Measurements from ENCODE around the gene NOTUM. TPM values are rescaled to one million over a fixed set of nuclear protein-coding genes. Genes with fewer than 3 reads are reported as not detected.

Gene NOTUM
- total RNA-seq, 2 experiments from 2014 or later: 0.41 to 0.49 TPM

DNA sequence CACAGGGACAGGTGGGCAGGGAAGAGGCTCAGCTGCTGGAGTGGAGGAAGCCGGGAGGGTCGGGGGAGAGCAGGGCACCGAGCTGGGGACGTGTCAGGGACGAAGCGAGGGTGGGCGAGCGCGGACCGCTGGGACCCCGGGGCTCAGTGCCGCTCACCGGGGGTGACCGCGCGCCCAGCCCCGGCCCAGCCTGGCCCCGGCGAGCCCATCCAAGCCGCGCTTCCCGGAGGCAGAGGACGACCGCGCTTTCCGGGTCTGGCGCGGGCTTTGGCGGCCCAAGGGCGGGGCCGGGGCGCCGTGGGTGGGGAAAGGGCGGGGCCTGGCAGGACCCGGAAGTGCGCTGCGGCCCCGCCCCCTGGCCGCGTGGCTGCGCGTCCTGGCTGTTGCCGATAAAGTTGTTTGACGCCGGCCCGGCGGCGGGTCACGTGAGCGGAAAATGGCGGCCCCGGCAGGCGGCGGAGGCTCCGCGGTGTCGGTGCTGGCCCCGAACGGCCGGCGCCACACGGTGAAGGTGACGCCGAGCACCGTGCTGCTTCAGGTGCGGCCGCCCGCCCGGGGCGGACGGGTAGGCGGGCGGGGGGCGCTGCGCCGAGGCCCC, 16.3 kb upstream of the NOTUM start, which contains the start of gene ASPSCR1:
Gene ASPSCR1, plus strand, starts transcription at position 419 of the 598 bp plus-strand sequence. Its CDS starts 18 bp downstream, at position 437.
- CTCF ChIA-PET: interaction anchor here (1.5 to 3.2 kb wide), 2 partner anchors 17 to 53 kb away, joined by 4 to 12 read pairs; no protein-coding TSS in a partner anchor
- Mint-ChIP-seq H3K4me3 (peak within 1 kb of the TSS; percentile 96), H3K9me3 (peaks cover 1% of the 10 kb centered on the region)

DNA sequence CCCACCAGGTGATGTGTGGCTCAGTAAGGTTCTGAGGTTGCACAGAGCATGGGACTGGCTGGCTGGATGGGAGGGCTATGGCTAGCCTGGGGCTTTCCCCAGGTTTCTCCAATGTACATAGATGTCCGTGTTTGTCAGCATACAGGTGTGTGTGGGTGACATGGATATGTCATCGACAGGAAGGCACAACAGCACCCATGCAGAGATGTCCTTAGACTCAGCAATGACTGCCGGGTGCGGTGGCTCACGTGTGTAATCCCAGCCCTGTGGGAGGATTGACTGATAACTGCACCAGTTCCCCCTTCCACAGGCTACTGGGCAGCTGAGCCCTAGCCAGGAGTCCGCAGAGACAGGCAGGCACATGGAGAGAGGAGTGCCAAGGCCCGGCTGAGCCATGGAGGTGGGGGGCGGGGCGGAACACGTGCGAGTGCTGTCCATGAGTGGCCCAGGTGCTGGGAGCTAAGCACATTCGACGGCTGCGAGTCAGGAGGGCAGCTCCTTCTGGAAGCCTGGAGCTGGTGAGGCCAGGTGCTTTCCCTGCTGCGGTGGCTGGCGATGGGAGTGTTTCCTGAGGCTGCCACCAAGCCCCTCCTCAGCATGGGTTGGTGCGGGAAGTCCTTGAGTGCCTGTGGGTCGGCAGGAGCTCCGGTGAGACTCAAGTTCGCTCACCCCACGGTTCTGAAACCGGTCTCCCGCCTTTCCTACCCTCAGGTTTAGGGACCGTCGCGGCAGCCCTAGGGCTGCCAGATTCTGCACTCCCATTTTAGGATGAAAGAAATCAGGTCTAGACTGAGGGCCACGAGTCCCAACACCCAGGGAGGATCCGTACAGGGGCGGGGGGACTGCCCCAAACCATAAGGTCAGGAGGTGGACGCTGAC, 15.6 kb upstream of the NOTUM start:
- peak; percentile 12 for ATAC-seq

More for the DNA sequence above, 16.3 kb upstream of the NOTUM start, which contains the start of gene ASPSCR1:
- ATAC-seq: peak; percentile 90
- DNase-seq: peak; percentile 92
- no peaks in the 10 kb centered on the region for H3K27me3 Mint-ChIP-seq
- peaks cover 18% of the 10 kb centered on the region for H3K4me1 Mint-ChIP-seq (ENCODE audit: low read depth)
- peaks cover 5% of the 10 kb centered on the region for H3K36me3 Mint-ChIP-seq (ENCODE audit: low read depth)
- POLR2A ChIA-PET: interaction anchor here (1.1 to 2.3 kb wide), 4 partner anchors 10 to 50 kb away, joined by 3 to 22 read pairs (median 3); partner anchors contain the start of gene MAFG
- TF ChIP-seq, protein P1, sequence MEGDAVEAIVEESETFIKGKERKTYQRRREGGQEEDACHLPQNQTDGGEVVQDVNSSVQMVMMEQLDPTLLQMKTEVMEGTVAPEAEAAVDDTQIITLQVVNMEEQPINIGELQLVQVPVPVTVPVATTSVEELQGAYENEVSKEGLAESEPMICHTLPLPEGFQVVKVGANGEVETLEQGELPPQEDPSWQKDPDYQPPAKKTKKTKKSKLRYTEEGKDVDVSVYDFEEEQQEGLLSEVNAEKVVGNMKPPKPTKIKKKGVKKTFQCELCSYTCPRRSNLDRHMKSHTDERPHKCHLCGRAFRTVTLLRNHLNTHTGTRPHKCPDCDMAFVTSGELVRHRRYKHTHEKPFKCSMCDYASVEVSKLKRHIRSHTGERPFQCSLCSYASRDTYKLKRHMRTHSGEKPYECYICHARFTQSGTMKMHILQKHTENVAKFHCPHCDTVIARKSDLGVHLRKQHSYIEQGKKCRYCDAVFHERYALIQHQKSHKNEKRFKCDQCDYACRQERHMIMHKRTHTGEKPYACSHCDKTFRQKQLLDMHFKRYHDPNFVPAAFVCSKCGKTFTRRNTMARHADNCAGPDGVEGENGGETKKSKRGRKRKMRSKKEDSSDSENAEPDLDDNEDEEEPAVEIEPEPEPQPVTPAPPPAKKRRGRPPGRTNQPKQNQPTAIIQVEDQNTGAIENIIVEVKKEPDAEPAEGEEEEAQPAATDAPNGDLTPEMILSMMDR (IDR thresholded peaks at IDR 0.05): no peak
- H3K27ac Mint-ChIP-seq: peak within 1 kb of the TSS; percentile 99
- intact Hi-C loops (cut with micrococcal nuclease): no loop called here

DNA sequence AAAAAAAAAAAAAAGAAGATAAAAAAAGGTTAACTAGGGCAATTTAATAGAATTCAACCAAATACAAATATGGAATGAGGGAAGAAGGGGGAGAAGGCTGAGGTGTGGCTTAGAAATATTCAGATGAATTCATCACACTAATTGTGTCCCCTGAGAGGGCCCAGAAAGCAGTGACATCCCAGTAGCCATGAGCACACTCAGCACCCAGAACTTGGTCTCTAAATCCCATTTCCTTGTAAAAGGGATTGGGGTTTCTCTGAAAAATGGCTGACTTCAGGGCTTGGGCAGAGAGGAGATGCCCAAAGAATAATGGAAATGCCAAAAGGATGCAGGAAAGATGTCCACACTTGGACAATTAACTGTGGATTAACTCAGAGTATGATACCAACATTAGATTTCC, 12.4 kb upstream of the NOTUM start:
- no peaks in the 10 kb centered on the region for H3K36me3 Mint-ChIP-seq (ENCODE audit: low read depth)
- no peak for ATAC-seq
- CTCF ChIA-PET: interaction anchor here (1.4 kb wide), 1 partner anchor 14 kb away, joined by 7 read pairs; no protein-coding TSS in a partner anchor
- intact Hi-C loops (cut with micrococcal nuclease): no loop called here
- H3K4me3 Mint-ChIP-seq: no peak overlapping the region
- H3K9me3 Mint-ChIP-seq: peaks cover 1% of the 10 kb centered on the region
- no peaks in the 10 kb centered on the region for H3K27me3 Mint-ChIP-seq
- TF ChIP-seq, protein P1 (IDR thresholded peaks at IDR 0.05): no peak
- POLR2A ChIA-PET: no interaction called here
- H3K4me1 Mint-ChIP-seq (ENCODE audit: low read depth): peaks cover 14% of the 10 kb centered on the region
- DNase-seq: no peak
- H3K27ac Mint-ChIP-seq: no peak overlapping the region

More for the DNA sequence above, 15.6 kb upstream of the NOTUM start:
- TF ChIP-seq, protein P1 (IDR thresholded peaks at IDR 0.05): no peak
- intact Hi-C loops (cut with micrococcal nuclease): no loop called here
- Mint-ChIP-seq H3K27me3 (no peaks in the 10 kb centered on the region), H3K36me3 (ENCODE audit: low read depth) (peaks cover 5% of the 10 kb centered on the region), H3K4me3 (peak overlapping the region; percentile 96), H3K27ac (peak overlapping the region; percentile 99), H3K9me3 (peaks cover 1% of the 10 kb centered on the region), H3K4me1 (ENCODE audit: low read depth) (peaks cover 17% of the 10 kb centered on the region)
- POLR2A ChIA-PET: interaction anchor here (1.1 to 2.3 kb wide), 4 partner anchors 9 to 49 kb away, joined by 3 to 22 read pairs (median 4); partner anchors contain the start of genes MAFG and NOTUM
- peak; percentile 56 for DNase-seq
- CTCF ChIA-PET: interaction anchor here (1.5 to 3.2 kb wide), 2 partner anchors 17 to 54 kb away, joined by 4 to 12 read pairs; no protein-coding TSS in a partner anchor

DNA sequence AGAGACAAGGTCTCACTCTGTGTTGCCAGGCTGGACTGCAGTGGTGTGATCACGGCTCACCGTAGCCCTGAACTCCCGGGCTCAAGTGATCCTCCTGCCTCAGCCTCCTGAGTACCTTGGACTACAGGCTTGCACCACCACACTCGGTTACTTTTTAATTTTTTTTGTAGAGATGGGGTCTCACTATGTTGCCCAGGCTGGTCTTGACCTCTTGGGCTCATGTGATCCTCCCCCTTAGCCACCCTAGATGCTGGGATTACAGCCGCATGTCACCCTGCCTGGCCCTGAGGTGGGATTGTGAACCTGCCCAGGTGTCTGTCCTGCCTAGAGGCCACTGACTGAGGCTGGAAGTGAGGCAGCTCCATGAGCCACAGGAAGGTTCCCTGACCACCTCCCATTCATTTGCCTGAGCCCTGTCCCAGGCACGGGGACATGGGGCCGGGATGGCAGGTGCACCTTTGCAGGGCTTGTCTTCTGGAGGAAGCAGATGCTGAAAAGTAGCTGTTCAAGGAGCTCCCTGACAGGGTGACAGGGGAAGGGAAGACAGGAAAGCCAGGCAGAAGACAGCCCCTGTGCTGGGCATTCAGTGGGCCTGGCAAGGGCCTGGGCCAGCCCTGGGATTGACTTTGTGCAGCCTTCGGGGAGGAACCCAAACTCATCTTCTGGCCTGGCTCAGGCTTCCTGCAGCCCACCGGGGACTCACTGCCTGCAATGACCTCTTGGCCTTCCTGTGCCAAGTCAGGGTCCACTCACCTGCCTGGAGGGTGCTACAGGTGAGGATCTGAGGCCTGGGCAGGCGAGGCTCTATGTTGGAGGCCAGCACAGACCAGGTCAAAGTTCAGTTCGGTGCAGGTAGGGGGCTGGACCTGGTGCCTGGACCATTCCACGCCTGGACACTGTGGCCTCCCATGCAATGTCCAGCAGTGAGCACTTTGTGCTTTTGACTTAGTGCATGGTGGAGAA, 8.1 kb upstream of the NOTUM start:
- no peak overlapping the region for H3K4me3 Mint-ChIP-seq
- TF ChIP-seq, protein P1 (IDR thresholded peaks at IDR 0.05): no peak
- ATAC-seq (no peak), DNase-seq (no peak)
- CTCF ChIA-PET: interaction anchor here (0.8 to 2.4 kb wide), 2 partner anchors 10 to 51 kb away, joined by 3 to 9 read pairs; no protein-coding TSS in a partner anchor
- H3K27ac Mint-ChIP-seq: peak overlapping the region; percentile 38
- POLR2A ChIA-PET: interaction anchor here (0.9 to 3.2 kb wide), 3 partner anchors 8 to 52 kb away, joined by 3 to 22 read pairs (median 3); partner anchors contain the start of genes ASPSCR1 and MAFG
- H3K27me3 Mint-ChIP-seq: no peaks in the 10 kb centered on the region
- intact Hi-C loops (cut with micrococcal nuclease): no loop called here
- H3K4me1 Mint-ChIP-seq (ENCODE audit: low read depth): peaks cover 13% of the 10 kb centered on the region
- no peaks in the 10 kb centered on the region for H3K36me3 Mint-ChIP-seq (ENCODE audit: low read depth)
- H3K9me3 Mint-ChIP-seq: no peaks in the 10 kb centered on the region

All from activated CD8-positive, alpha-beta T cell treated with anti-CD3 and anti-CD28 coated beads for 36 hours (primary cell).